Measurements from ENCODE around the gene SYT9. TPM values are rescaled to one million over a fixed set of nuclear protein-coding genes. Genes with fewer than 3 reads are reported as not detected.

SYT9 gene
- total and polyA plus RNA-seq, 2 of the 4 experiments (the other 2 are of a cell fraction), result not detected

- H3K79me1 ChIP-seq (ENCODE audit: low read depth in 1 of 2, low read length in 2 of 2), result no peaks in the 10 kb centered on the region
- H3K9me1 ChIP-seq (ENCODE audit: insufficient read depth, low read length), result no peaks in the 10 kb centered on the region
- H4K91ac ChIP-seq (ENCODE audit: insufficient read depth, low read depth, low read length), result no peak overlapping the region
- no peak overlapping the region for H3K4me2 ChIP-seq (ENCODE audit: low read depth, low read length)
- no peak overlapping the region for H3K23ac ChIP-seq (ENCODE audit: low read depth, low read length)
- H3K27me3 ChIP-seq (ENCODE audit: control insufficient read depth, insufficient read depth, low read length), result no peaks in the 10 kb centered on the region
- H3K56ac ChIP-seq (ENCODE audit: extremely low read depth, insufficient read depth, low read length), result no peak overlapping the region
- no peak overlapping the region for H3K14ac ChIP-seq (replicated peaks; ENCODE audit: low read depth, low read length)
- CTCF ChIA-PET, result no interaction called here
- ATAC-seq (ENCODE audit: low read depth) (no peak), DNase-seq (no peak)
- no TSS peak for BruUV-seq (replicated peaks)
- no peaks in the 10 kb centered on the region for H3K4me1 ChIP-seq (ENCODE audit: control insufficient read depth, insufficient read depth, low read length)
- H2BK15ac ChIP-seq (ENCODE audit: low read depth, low read length), result no peak overlapping the region
- no peaks in the 10 kb centered on the region for H3K36me3 ChIP-seq (ENCODE audit: control insufficient read depth, insufficient read depth, low read length)
- no peak overlapping the region for H2AK5ac ChIP-seq (ENCODE audit: low read depth, low read length)
- H2AFZ ChIP-seq (replicated peaks; ENCODE audit: low read length, poor library complexity), result no peak overlapping the region
- H4K5ac ChIP-seq (ENCODE audit: low read depth, low read length), result no peak overlapping the region
- no peak overlapping the region for H2BK5ac ChIP-seq (ENCODE audit: low read depth, low read length, poor library complexity, severe bottlenecking)
- dilution Hi-C loops (cut with HindIII; ENCODE audit: low sequenced_read_pairs, unreplicated experiment), result no loop called here
- no peak overlapping the region for H4K8ac ChIP-seq (ENCODE audit: low read depth in 2 of 2, low read length in 2 of 2)
- H4K20me1 ChIP-seq (ENCODE audit: insufficient read depth, low read length), result no peaks in the 10 kb centered on the region
- no peak overlapping the region for H3K9ac ChIP-seq (ENCODE audit: low read depth, low read length)
- intact Hi-C loops (cut with micrococcal nuclease), result no loop called here
- POLR2A ChIA-PET (ENCODE audit: unreplicated experiment), result interaction anchor here (0.6 kb wide), 1 partner anchor 520 kb away, joined by 3 read pairs; no protein-coding TSS in a partner anchor
- H3K4ac ChIP-seq (ENCODE audit: low read depth, low read length), result no peak overlapping the region
- no peak overlapping the region for H3K4me3 ChIP-seq (ENCODE audit: insufficient read depth, low read depth, low read length)
- no peak overlapping the region for H2BK120ac ChIP-seq (ENCODE audit: low read depth, low read length)
- in situ Hi-C loops (cut with MboI; ENCODE audit: low sequenced_read_pairs), result no loop called here
- H2BK20ac ChIP-seq (ENCODE audit: low read depth, low read length), result no peak overlapping the region
- H3K9me3 ChIP-seq (ENCODE audit: control insufficient read depth, insufficient read depth, low read length), result no peaks in the 10 kb centered on the region
- H3K27ac ChIP-seq (ENCODE audit: insufficient read depth, low read length), result no peak overlapping the region
- TF ChIP-seq ELK1 (IDR thresholded peaks at IDR 0.05; ENCODE audit: borderline replicate concordance, low read depth, low read length) (no peak), USF2 (IDR thresholded peaks at IDR 0.05; ENCODE audit: low read depth, low read length) (no peak), POLR2A (IDR thresholded peaks at IDR 0.05; ENCODE audit: low read depth, low read length) (no peak), MXI1 (IDR thresholded peaks at IDR 0.05; ENCODE audit: borderline replicate concordance, low read depth, low read length) (no peak), CTCF (conservative IDR thresholded peaks at IDR 0.05; ENCODE audit: low read depth, low read length) (no peak), RCOR1 (IDR thresholded peaks at IDR 0.05; ENCODE audit: insufficient replicate concordance, low read length) (no peak), NFE2L2 (IDR thresholded peaks at IDR 0.05; ENCODE audit: low read depth, low read length) (no peak), CHD1 (IDR thresholded peaks at IDR 0.05; ENCODE audit: low read depth, low read length) (no peak), BHLHE40 (IDR thresholded peaks at IDR 0.05; ENCODE audit: low read depth, low read length) (no peak)
- H3K18ac ChIP-seq (ENCODE audit: low read depth, low read length), result no peak overlapping the region
- H2AK9ac ChIP-seq (replicated peaks; ENCODE audit: low read depth, low read length, poor library complexity), result no peak overlapping the region
These were observed 32.2 kb upstream of the SYT9 start for GRCh38 chr11:7219491-7219890.
